Mucosa of rectum (tissue), 2 donors: ENCODE data around the gene ATP6V0C.

ENCODE experiments used
- H3K27ac ChIP-seq, 2 donors: one replicate each; pipeline ENCODE4 v1.7.0; 2013; ENCODE audit warnings: inconsistent platforms in 2 of 2, low read depth in 2 of 2, low read length in 2 of 2
- H3K27me3 ChIP-seq, 2 donors: one replicate each; pipeline ENCODE4 v1.7.0; 2013; ENCODE audit warnings: low read length in 2 of 2; ENCODE audit not compliant: control insufficient read depth in 2 of 2, insufficient read depth in 2 of 2
- H3K36me3 ChIP-seq, 2 donors: one replicate each; pipeline ENCODE4 v1.7.0; 2013; ENCODE audit warnings: low read length in 2 of 2; ENCODE audit not compliant: control insufficient read depth in 2 of 2, insufficient read depth in 2 of 2
- H3K4me1 ChIP-seq, 2 donors: one replicate each; pipeline ENCODE4 v1.7.0; 2013; ENCODE audit warnings: low read length in 2 of 2, mild to moderate bottlenecking in 1 of 2; ENCODE audit not compliant: control insufficient read depth in 2 of 2, insufficient read depth in 2 of 2
- H3K4me3 ChIP-seq, 2 donors: one replicate each; pipeline ENCODE4 v1.7.0; 2013; ENCODE audit warnings: low read length in 2 of 2
- H3K9ac ChIP-seq, 2 donors: one replicate each; pipeline ENCODE4 v1.7.0; 2013; ENCODE audit warnings: low read length in 2 of 2, low read depth in 1 of 2, mild to moderate bottlenecking in 1 of 2
- H3K9me3 ChIP-seq, 2 donors: one replicate each; pipeline ENCODE4 v1.7.0; 2013; ENCODE audit warnings: low read length in 2 of 2; ENCODE audit not compliant: control insufficient read depth in 2 of 2
- donor health status: healthy.
- donor health status: Normal muscosa, but diverticular disease.

ATP6V0C gene

DNA sequence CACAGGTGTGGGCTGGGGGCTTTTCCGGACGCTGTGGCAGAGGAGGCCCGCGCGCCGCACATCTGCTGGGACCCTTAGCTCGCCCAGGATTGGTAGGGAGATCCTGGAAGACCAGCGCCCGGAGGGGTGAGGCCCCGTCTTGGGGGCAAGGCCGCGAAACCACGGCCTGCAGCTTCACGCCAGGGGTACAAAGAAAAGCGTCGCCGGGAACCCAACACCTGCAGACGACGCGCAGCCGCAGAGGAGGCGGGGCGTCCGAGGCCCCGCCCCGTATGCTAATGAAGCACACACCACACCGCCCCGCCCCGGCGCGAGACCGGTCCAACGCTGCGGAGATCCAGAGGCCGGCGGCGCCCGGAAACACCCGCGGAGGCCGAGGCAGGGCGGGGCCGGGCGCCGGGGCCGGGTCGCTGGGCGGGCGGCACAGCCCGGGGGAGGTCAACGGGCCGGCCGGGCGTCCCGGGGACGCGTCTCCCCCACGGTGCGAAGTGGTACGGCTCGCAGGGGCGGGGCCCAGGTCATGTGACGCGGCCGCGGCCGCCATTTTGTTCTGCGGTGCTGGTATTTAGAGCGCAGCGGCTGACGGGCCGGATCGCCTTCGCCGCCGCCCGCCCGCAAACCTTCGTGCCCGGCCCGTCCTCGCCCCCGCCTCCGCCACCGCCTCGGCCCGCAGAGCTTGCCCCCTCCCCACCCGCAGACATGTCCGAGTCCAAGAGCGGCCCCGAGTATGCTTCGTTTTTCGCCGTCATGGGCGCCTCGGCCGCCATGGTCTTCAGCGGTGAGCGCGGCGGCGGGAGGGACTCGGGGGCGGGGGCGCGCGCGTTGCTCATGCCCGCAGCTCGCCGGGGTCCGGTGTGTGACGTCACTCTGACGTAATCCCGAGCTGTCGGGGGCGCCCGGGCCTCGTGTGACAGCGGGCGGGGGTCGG lies at the start of gene ATP6V0C:
ATP6V0C (plus strand) TSS at position 548 of the 928 bp plus-strand sequence; CDS start at position 700, 152 bp downstream.
- Histone ChIP-seq H3K4me3 (peak within 1 kb of the TSS; percentile 83 to 90), H3K27ac (peak within 1 kb of the TSS; percentile 97 to 98), H3K9ac (peak within 1 kb of the TSS; percentile 85 to 95), H3K36me3 (no peaks in the 10 kb centered on the region), H3K27me3 (no peaks in the 10 kb centered on the region), H3K9me3 (no peaks in the 10 kb centered on the region), H3K4me1 (peaks cover 47 to 48% of the 10 kb centered on the region in 2 donors)

DNA sequence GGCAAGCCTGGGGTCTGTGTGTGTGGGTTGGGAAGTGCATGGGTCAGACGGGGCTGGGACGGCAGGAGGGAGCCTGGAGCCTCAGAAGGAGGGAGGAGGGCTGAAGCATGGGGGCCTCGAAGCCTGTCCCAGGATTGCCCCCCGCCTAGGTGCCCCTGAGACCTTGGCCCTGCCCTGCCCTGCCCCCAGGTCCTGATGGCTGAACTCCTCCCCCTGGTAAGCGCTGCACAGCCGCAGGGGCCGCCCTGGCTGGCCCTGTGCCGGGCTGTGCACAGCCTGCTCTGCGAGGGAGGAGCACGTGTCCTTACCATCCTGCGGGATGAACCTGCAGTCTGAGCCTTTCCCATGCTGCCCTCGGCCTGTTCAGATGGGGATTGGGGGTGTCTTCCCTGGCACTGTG lies 49.4 kb upstream of the ATP6V0C start:
- H3K4me1 ChIP-seq, result peaks cover 15 to 19% of the 10 kb centered on the region in 2 donors
- H3K27ac ChIP-seq, result no peak overlapping the region
- H3K36me3 ChIP-seq, result no peaks in the 10 kb centered on the region
- H3K9me3 ChIP-seq, result no peaks in the 10 kb centered on the region
- peaks cover 6 to 9% of the 10 kb centered on the region in 2 donors for H3K27me3 ChIP-seq
- H3K9ac ChIP-seq, result no peak overlapping the region
- no peak overlapping the region for H3K4me3 ChIP-seq

DNA sequence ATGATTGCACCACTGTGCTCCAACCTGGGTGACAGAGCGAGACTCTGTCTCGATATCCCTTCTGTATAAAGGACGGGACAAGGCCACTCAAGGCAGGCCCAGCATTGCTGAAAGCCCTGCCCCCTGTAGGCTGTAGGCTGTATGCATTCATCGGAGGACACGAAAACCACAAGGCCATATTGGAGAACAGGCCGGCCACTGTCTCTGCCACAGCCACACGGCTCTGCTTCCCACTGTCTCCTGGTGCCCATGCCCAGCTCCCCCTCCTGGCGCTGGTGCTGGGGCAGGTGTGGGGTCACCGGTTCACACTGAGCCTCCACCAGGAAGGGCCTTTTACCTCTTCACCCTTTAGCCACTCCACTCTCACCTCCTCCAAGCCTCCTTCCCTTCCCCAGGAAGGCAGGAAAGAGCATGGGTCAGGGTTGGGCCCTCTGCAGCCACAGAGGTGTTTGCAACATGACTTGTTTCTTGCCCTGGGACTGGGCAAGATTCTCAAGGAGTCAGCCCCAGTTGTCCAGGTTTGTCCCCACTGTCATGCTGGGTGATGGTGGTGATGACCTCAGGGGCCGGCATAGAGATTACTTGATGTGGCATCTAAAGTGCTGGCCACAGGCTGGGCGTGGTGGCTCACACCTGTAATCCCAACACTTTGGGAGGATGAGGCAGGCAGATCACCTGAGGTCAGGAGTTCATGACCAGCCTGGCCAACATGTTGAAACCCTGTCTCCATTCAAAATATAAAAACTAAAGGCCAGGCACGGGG lies 47.9 kb upstream of the ATP6V0C start:
- Histone ChIP-seq H3K27me3 (peaks cover 19 to 22% of the 10 kb centered on the region in 2 donors), H3K9ac (no peak overlapping the region), H3K9me3 (no peaks in the 10 kb centered on the region), H3K27ac (no peak overlapping the region), H3K36me3 (no peaks in the 10 kb centered on the region), H3K4me3 (no peak overlapping the region), H3K4me1 (peaks cover 12% of the 10 kb centered on the region in 2 donors)

DNA sequence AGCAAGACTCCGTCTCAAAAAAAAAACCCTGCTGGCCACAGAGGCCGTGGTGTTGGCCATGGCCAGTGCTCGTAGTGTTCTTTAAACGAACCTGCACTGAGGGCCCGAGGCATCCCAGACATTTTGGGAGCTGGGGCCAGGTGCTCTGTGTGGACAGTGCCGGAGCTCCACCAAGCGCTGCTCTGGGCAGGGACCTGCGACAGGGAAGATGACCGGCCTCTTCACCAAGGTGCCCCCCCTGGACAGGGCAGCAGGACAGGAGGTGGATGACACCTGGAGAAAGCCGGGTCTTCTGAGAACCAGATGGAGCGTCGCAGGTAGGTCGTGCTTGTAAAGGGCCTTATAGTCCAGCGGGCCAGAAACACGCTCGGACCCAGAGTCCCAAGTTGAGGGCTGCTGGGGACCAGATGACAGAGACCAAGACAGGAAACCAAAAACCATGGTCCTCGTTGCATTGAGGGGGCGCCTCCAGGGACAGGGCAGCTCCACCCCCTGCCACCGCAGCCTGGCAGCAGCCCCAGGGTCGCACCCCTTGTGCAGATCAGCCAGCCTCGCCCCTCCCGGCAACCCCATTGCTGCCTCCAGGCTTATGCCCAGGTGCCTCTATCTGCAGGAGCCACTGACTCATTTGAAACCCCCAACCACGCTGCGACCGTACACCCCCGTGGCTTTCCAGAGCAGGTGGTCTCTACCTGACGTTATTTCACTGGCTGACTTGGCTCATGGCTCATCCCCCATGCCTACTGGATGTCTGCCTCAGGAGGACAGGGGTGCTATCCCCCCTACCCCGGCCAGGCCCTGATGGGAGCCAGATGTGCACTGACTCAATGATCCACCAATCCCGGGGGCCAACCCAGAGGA lies 46.9 kb upstream of the ATP6V0C start:
- H3K36me3 ChIP-seq, result no peaks in the 10 kb centered on the region
- H3K27me3 ChIP-seq, result peaks cover 20 to 28% of the 10 kb centered on the region in 2 donors
- peaks cover 12 to 16% of the 10 kb centered on the region in 2 donors for H3K4me1 ChIP-seq
- no peak overlapping the region for H3K27ac ChIP-seq
- H3K4me3 ChIP-seq, result peak overlapping the region in 1 of 2 donors; percentile 54
- no peaks in the 10 kb centered on the region for H3K9me3 ChIP-seq
- no peak overlapping the region for H3K9ac ChIP-seq

DNA sequence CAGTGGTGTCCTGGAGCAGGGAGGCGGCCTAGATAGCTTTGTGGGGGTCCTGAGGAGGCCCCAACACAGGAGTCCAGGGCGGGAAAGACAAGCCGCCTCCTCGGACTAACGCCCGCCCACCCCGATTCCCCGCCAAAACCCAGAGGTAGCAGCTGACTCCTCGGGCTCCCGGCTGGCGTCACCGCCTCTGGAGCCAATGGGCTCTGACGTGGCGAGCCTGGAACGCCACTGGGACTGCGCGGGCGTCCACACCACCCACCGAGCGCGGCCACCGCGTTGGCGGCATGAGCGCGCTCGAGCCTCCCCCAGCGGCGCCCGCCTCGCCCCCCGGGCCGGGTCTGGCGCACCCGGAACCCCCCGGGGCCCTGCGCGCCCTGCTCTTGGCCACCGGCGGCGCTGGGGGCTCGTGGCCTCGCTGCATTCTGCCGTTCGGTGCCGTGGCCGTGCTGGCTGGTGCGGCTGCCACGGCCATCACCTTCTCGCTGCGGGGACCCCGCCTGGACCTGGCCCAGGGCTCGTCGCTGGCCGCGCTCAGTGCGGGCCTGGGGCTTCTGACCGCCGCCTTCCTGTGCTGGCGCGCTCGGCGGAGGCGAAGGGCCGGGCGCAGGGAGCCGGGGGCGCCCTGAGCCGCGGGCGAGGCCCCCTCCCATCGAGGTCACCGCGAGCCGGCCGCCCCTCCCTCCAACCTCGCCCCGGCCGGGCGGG lies 46.1 kb upstream of the ATP6V0C start:
- Histone ChIP-seq H3K27me3 (peaks cover 28 to 36% of the 10 kb centered on the region in 2 donors), H3K9ac (peak overlapping the region in 1 of 2 donors; percentile 43), H3K9me3 (no peaks in the 10 kb centered on the region), H3K36me3 (no peaks in the 10 kb centered on the region), H3K4me1 (peaks cover 12 to 16% of the 10 kb centered on the region in 2 donors), H3K27ac (no peak overlapping the region), H3K4me3 (peak overlapping the region; percentile 41 to 54)

DNA sequence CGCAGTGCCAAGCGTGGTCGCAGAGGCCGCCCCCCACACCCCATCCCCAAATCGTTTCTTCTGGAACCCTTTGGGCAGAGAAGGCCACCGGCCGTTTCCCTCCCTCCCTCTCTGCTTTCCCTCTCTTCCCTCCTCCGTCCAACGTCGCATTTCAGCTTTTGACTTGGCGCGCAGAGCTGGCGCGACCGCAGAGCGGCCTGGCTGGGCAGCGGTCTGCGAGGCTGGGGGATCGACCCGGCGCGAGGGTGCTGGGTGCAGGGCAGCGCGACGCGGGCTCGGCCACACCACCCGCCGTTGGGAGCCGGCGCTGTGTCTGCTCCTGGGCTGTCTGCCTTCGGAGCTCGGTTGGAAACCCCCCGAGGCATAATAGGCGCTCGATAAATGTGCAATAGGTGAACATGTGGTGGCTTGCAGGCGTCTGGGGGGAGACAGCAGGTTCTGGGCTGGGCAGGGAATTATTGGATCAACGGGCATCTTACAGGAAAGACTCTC lies 45.5 kb upstream of the ATP6V0C start:
- Histone ChIP-seq H3K36me3 (no peaks in the 10 kb centered on the region), H3K4me3 (peak overlapping the region; percentile 41 to 54), H3K9me3 (no peaks in the 10 kb centered on the region), H3K27ac (no peak overlapping the region), H3K4me1 (peaks cover 12 to 21% of the 10 kb centered on the region in 2 donors), H3K9ac (peak overlapping the region in 1 of 2 donors; percentile 43), H3K27me3 (peaks cover 33 to 42% of the 10 kb centered on the region in 2 donors)

GRCh38 chr16:2468725-2469398 lies 44.9 kb upstream of the ATP6V0C start:
- Histone ChIP-seq H3K27me3 (peaks cover 33 to 44% of the 10 kb centered on the region in 2 donors), H3K9me3 (no peaks in the 10 kb centered on the region), H3K36me3 (no peaks in the 10 kb centered on the region), H3K4me3 (no peak overlapping the region), H3K9ac (peak overlapping the region in 1 of 2 donors; percentile 7), H3K4me1 (peaks cover 14 to 25% of the 10 kb centered on the region in 2 donors), H3K27ac (no peak overlapping the region)

DNA sequence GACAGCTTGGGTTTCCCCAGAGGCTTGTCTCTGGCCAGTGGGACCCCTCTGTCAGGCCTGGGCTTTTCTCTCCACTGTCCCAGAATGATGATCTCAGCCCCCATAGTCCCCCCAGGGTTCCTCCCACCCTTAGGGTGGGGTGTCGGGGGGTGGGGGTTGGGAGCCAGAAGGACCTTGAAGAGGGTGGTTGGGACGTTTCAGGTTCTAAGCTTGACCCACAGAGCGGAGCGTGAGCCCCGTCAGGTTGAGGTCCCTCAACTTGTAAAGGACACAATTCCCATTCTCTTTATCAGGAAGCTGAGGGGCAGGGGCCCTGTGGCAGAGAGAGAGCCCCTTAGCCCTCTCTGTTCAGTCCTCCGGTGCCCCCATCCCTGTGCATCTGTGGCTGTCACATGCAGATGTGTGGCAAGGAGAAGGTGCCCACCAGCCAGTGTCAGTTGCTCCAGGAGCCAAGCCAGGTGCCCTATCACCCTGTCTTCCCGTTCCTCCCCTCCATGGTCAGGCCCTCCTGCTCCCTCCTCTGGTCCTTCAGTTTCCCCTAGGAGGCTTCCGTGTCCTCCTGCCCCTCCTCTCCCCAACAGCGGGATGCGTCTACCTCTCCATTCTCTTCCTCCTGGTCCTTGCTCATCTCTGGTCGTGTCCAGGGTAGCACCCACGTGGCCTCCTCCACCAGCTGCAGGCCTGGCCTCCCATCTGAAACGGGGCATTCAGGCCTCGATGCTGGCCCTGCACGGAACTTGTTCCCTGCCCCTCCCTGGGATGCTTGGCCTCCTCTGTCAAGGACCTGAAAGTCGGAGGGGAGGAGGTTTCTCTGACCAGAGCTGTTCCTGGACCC lies 44.1 kb upstream of the ATP6V0C start:
- Histone ChIP-seq H3K4me1 (peaks cover 21 to 28% of the 10 kb centered on the region in 2 donors), H3K9ac (no peak overlapping the region), H3K27me3 (peaks cover 33 to 44% of the 10 kb centered on the region in 2 donors), H3K27ac (no peak overlapping the region), H3K36me3 (no peaks in the 10 kb centered on the region), H3K9me3 (no peaks in the 10 kb centered on the region), H3K4me3 (no peak overlapping the region)
